ENCODE results near the gene TXNL4B.

The TXNL4B gene

DNA sequence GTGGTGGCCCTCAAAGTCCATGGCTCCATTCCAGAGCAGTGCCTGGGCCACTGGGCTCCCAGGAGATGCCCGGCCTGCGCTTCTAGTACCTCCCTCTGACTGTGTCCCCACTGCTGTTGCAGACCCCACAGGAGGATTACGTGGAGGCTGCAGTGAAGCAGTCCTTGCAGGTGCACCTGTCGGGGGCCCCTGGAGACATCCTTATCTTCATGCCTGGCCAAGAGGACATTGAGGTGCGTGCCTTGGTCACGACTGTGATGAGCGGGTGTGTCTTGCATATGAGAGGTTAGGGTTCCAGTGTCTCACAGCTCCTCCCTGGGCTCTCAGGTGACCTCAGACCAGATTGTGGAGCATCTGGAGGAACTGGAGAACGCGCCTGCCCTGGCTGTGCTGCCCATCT, 11.5 kb upstream of the TXNL4B start:
- no peak overlapping the region for H3K4me3 ChIP-seq (ENCODE audit: low read depth, low read length)
- CTCF ChIA-PET: interaction anchor here (1.8 kb wide), 1 partner anchor 38 kb away, joined by 4 read pairs; no protein-coding TSS in a partner anchor
- no peaks in the 10 kb centered on the region for H3K4me1 ChIP-seq (ENCODE audit: control insufficient read depth, insufficient read depth, low read length)
- POLR2A ChIA-PET: no interaction called here
- no peaks in the 10 kb centered on the region for H3K9me3 ChIP-seq (ENCODE audit: control insufficient read depth, insufficient read depth, low read depth, low read length)
- TF ChIP-seq ZNF549 (tag by site-specific recombination; IDR thresholded peaks at IDR 0.05): no peak
- no peak for TF ChIP-seq ZNF391 (tag by site-specific recombination; IDR thresholded peaks at IDR 0.05; ENCODE audit: borderline replicate concordance, low read depth)
- TF ChIP-seq ZNF621 (tag by site-specific recombination; IDR thresholded peaks at IDR 0.05): no peak
- TF ChIP-seq, protein P1, sequence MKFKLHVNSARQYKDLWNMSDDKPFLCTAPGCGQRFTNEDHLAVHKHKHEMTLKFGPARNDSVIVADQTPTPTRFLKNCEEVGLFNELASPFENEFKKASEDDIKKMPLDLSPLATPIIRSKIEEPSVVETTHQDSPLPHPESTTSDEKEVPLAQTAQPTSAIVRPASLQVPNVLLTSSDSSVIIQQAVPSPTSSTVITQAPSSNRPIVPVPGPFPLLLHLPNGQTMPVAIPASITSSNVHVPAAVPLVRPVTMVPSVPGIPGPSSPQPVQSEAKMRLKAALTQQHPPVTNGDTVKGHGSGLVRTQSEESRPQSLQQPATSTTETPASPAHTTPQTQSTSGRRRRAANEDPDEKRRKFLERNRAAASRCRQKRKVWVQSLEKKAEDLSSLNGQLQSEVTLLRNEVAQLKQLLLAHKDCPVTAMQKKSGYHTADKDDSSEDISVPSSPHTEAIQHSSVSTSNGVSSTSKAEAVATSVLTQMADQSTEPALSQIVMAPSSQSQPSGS (tag by site-specific recombination; IDR thresholded peaks at IDR 0.05; ENCODE audit: low read depth): no peak
- TF ChIP-seq ZNF624 (tag by site-specific recombination; IDR thresholded peaks at IDR 0.05): no peak
- no peak for TF ChIP-seq KLF9 (tag by site-specific recombination; IDR thresholded peaks at IDR 0.05; ENCODE audit: low read depth)
- TF ChIP-seq ZNF776 (tag by site-specific recombination; IDR thresholded peaks at IDR 0.05; ENCODE audit: borderline replicate concordance): no peak
- TF ChIP-seq, protein P2, sequence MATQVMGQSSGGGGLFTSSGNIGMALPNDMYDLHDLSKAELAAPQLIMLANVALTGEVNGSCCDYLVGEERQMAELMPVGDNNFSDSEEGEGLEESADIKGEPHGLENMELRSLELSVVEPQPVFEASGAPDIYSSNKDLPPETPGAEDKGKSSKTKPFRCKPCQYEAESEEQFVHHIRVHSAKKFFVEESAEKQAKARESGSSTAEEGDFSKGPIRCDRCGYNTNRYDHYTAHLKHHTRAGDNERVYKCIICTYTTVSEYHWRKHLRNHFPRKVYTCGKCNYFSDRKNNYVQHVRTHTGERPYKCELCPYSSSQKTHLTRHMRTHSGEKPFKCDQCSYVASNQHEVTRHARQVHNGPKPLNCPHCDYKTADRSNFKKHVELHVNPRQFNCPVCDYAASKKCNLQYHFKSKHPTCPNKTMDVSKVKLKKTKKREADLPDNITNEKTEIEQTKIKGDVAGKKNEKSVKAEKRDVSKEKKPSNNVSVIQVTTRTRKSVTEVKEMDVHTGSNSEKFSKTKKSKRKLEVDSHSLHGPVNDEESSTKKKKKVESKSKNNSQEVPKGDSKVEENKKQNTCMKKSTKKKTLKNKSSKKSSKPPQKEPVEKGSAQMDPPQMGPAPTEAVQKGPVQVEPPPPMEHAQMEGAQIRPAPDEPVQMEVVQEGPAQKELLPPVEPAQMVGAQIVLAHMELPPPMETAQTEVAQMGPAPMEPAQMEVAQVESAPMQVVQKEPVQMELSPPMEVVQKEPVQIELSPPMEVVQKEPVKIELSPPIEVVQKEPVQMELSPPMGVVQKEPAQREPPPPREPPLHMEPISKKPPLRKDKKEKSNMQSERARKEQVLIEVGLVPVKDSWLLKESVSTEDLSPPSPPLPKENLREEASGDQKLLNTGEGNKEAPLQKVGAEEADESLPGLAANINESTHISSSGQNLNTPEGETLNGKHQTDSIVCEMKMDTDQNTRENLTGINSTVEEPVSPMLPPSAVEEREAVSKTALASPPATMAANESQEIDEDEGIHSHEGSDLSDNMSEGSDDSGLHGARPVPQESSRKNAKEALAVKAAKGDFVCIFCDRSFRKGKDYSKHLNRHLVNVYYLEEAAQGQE (tag by site-specific recombination; IDR thresholded peaks at IDR 0.05): no peak
- TF ChIP-seq, protein P3, sequence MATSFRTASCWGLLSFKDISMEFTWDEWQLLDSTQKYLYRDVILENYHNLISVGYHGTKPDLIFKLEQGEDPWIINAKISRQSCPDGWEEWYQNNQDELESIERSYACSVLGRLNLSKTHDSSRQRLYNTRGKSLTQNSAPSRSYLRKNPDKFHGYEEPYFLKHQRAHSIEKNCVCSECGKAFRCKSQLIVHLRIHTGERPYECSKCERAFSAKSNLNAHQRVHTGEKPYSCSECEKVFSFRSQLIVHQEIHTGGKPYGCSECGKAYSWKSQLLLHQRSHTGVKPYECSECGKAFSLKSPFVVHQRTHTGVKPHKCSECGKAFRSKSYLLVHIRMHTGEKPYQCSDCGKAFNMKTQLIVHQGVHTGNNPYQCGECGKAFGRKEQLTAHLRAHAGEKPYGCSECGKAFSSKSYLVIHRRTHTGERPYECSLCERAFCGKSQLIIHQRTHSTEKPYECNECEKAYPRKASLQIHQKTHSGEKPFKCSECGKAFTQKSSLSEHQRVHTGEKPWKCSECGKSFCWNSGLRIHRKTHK (tag by site-specific recombination; IDR thresholded peaks at IDR 0.05): no peak
- no peak for TF ChIP-seq ZNF350 (tag by site-specific recombination; IDR thresholded peaks at IDR 0.05)
- TF ChIP-seq GLIS2 (tag by site-specific recombination; IDR thresholded peaks at IDR 0.05): no peak
- H3K36me3 ChIP-seq (ENCODE audit: control insufficient read depth in 2 of 2, insufficient read depth in 1 of 2, low read length in 2 of 2): peaks cover 16 to 100% of the 10 kb centered on the region in 2 experiments
- H3K27ac ChIP-seq (ENCODE audit: extremely low read depth, low read depth, low read length): no peak overlapping the region

DNA sequence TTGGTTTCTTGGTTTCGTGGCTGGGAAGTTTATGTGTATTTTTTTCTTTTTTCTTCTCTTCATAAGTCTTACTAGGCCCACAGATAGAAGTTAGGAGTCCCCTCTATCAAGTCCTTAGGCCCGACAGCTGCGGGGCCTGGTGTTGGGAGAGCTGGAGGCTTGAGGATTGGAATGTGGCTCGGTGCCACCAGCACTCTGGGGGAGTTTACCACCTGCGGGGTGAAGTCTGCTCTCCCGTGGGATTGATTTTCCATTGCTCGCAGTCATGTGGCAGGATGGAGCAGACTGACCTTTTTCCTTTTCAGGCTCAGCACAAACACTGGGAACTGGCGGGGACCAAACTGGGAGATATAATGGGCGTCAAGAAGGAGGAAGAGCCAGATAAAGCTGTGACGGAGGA, 7.8 kb upstream of the TXNL4B start:
- Histone ChIP-seq H3K9me3 (ENCODE audit: control insufficient read depth, insufficient read depth, low read depth, low read length) (no peaks in the 10 kb centered on the region), H3K4me3 (ENCODE audit: low read depth, low read length) (no peak overlapping the region), H3K4me1 (ENCODE audit: control insufficient read depth, insufficient read depth, low read length) (no peaks in the 10 kb centered on the region), H3K36me3 (ENCODE audit: control insufficient read depth in 2 of 2, insufficient read depth in 1 of 2, low read length in 2 of 2) (peaks cover 12 to 99% of the 10 kb centered on the region in 2 experiments), H3K27ac (ENCODE audit: extremely low read depth, low read depth, low read length) (no peak overlapping the region)
- CTCF ChIA-PET: interaction anchor here (0.9 kb wide), 1 partner anchor 26 kb away, joined by 4 read pairs; no protein-coding TSS in a partner anchor
- POLR2A ChIA-PET: no interaction called here
- TF ChIP-seq ZNF112 (tag by site-specific recombination; IDR thresholded peaks at IDR 0.05): no peak
- TF ChIP-seq GLIS1 (tag by site-specific recombination; IDR thresholded peaks at IDR 0.05): peak; percentile 39; the same call in 1 of the 2 replicates
- TF ChIP-seq HOXA7 (CRISPR knock-in tag; IDR thresholded peaks at IDR 0.05; ENCODE audit: borderline replicate concordance): no peak
- TF ChIP-seq ZNF501 (tag by site-specific recombination; IDR thresholded peaks at IDR 0.05): no peak
- no peak for TF ChIP-seq ZBTB48 (tag by site-specific recombination; IDR thresholded peaks at IDR 0.05)
- TF ChIP-seq, protein P4, sequence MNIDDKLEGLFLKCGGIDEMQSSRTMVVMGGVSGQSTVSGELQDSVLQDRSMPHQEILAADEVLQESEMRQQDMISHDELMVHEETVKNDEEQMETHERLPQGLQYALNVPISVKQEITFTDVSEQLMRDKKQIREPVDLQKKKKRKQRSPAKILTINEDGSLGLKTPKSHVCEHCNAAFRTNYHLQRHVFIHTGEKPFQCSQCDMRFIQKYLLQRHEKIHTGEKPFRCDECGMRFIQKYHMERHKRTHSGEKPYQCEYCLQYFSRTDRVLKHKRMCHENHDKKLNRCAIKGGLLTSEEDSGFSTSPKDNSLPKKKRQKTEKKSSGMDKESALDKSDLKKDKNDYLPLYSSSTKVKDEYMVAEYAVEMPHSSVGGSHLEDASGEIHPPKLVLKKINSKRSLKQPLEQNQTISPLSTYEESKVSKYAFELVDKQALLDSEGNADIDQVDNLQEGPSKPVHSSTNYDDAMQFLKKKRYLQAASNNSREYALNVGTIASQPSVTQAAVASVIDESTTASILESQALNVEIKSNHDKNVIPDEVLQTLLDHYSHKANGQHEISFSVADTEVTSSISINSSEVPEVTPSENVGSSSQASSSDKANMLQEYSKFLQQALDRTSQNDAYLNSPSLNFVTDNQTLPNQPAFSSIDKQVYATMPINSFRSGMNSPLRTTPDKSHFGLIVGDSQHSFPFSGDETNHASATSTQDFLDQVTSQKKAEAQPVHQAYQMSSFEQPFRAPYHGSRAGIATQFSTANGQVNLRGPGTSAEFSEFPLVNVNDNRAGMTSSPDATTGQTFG (tag by site-specific recombination; IDR thresholded peaks at IDR 0.05; ENCODE audit: borderline replicate concordance): no peak
- no peak for TF ChIP-seq ZEB2 (tag by site-specific recombination; IDR thresholded peaks at IDR 0.05)

Data from HEK293 (cell line).